ENCODE data around the gene MCL1.

DNA sequence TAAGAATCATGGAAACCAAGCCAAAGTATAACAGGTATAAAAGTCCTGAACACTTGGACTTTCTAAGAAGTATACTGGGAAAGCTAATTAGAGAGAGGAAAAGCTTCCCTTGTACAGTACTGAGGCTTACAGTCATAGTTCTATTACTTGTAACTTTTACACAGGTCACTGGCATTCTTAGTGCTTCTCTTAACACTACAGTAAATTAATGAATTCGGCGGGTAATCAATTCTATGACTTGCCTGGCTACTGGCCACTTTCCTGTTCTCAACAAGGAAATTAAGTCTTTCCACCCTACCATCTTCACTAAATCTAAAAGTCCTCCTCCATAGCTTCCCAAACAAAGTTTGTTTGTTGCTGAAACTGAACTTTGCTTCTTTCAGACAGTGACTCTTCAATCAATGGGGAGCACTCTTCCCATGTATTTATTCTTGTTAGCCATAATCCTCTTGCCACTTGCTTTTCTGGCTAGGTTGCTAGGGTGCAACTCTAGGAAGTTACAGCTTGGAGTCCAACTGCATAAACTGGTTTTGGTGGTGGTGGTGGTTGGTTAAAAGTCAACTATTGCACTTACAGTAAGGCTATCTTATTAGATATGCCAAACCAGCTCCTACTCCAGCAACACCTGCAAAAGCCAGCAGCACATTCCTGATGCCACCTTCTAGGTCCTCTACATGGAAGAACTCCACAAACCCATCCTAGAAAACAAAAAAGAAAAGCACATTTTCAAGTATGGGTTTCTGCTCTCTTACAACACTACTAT is 2.4 kb downstream of the MCL1 start:
- TF ChIP-seq CTCF (conservative IDR thresholded peaks at IDR 0.05; ENCODE audit: low read depth in 2 of 2) = no peak
- no peak for TF ChIP-seq REST (IDR thresholded peaks at IDR 0.05; ENCODE audit: unreplicated experiment)
- no peak for TF ChIP-seq EZH2phosphoT487 (IDR thresholded peaks at IDR 0.05; ENCODE audit: unreplicated experiment)

Data from GM23338 (cell line).